Measurements from ENCODE around the gene PLEKHA8.
"Not testable (repeated sequence)": the region's sequence is repeated elsewhere in the genome, so short reads cannot be mapped to it uniquely, and the experiment has no call there.

PLEKHA8 gene

DNA sequence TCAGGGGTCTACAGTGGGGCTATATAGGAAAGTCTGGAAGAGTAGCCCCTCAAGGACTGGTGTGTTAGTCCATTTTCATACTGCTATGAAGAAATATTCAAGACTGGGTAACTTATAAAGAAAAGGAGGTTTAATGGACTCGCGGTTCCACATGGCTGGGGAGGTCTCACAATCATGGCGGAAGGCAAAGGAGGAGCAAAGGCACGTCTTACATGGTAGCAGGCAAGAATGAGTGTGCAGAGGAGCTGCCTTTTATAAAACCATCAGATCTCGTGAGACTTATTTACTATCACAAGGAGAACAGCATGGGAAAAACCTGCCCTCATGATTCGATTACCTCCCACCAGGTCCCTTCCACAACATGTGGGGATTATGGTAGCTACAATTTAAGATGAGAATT, 4.7 kb upstream of the PLEKHA8 start:
- no peak for DNase-seq (ENCODE audit: low spot score)

DNA sequence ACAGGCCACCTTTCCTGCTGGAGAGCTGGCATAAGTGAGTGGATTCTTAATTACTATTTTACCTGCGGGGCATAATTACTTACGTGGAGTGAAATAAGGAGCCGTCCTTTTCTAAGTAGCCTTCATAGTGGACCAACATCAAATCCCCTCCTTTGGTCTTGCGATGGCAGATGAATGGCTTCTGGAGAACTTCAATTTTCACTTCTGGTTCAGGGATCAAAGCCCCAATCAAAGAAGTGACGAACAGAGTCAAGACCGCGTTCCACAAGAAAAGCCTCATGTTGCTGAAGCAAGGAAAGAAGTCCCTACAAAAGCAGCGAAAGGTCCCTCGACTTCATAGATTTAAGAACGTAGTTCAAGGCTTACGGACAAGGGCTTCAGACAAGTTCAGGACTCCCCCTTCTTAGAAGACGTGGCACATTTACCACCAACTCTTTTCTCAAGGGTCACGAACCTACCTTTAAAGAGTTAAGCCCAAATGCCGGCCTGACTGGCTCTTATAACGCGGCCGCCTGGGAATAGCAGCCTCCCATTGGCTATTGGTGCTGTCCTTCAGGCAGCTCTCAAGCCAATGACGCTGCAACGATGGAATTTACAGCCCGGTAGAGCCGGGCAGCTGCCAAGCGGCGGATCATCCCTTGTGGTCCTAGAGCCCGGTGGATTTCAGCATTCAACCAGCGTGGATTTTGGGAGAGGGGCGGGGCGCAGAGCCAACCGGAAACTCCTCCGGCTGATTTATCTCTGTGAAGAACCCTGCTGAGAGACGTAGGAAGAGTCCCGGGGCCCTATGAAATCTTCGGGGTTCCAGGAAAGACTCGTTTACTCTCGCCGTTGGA, 1.8 kb upstream of the PLEKHA8 start, which contains the start of gene FKBP14:
Gene FKBP14, minus strand, starts transcription at position 474 of the 836 bp plus-strand sequence. Its CDS starts 194 bp downstream, at position 280.
- peak; percentile 94 for DNase-seq (ENCODE audit: low spot score)

DNA sequence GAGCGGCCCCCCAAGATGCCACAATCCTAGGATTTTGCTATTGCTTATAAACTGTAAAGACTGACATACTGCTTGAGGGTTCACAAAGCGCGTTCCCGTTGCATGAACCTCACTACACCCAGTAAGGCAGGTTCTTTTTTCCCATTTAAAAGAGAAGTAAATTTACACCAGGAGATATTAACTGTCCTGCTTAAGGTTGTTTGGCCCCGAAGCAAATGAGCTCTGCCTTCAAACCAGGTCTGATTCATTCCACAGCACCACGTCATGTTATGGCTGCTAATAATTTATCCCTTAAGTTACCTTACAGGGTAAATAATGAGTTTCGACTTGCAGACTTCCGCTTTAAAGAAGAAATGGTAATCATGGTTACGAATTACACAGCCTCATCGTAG, 1.2 kb upstream of the PLEKHA8 start:
- peak; percentile 27 for DNase-seq (ENCODE audit: low spot score)

DNA sequence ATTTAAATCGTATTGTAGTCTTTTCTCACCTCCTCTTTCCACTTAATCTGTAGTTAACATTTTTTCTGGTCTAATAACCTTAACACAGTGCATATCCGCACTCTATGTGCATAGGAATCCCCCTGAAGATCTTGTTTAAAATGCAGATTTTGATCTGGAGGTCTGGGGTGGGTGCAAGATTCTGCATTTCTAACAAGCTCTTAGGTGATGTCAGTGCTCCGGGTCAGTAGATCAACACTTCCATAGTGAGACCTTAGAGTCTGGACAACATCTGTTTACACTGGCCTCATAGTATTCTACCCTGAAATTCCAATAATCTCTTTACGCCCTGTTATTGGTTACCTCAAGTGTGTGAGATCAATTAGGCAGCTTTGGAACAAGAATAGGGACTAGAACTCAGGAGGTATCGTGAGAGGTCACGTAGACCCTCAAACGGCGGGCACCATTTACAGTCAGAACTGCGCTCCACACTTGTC, 434 bp upstream of the PLEKHA8 start:
- DNase-seq (ENCODE audit: low spot score), result no peak

DNA sequence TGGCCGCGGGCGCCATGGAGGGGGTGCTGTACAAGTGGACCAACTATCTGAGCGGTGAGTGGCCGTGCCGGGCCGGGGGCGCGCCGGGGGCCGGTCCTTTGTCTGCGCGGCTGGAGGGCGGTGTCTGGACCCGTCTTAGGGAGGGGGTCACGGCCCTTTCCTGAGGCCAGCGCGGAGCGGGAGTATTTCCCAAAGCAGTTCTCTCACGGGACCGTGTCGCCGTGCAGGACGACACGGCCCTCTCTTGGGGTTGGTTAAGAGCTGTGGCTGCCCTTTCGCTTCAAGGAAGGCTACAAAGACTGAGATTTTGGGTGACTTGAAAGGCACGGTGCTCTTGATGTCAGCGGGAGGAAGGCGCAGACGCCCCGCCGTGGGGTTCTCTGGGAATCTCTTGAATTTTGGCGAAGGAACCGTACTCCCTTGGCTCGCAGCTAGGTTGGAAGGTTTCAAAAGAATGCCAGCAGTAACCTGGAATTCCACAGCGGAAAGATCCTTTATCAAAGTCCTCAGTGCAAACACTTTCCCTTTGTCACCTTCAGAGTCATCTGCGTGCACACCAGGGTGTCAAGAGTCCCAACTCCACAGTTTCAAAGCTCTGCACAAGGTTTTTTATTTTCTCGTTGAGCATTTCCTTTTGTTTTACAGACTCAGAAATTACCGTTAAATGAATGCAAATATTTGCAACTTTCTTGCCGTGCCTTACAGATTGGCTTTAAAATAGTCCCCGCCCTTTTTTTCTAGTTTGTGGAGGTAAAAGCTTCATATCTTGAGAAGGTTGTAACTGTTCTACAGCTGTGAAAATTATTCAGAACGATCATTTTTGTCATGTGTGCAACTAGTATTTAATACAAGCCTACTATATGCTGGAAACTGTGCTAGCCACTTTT, 780 bp downstream of the PLEKHA8 start:
- peak; percentile 41 for DNase-seq (ENCODE audit: low spot score)

DNA sequence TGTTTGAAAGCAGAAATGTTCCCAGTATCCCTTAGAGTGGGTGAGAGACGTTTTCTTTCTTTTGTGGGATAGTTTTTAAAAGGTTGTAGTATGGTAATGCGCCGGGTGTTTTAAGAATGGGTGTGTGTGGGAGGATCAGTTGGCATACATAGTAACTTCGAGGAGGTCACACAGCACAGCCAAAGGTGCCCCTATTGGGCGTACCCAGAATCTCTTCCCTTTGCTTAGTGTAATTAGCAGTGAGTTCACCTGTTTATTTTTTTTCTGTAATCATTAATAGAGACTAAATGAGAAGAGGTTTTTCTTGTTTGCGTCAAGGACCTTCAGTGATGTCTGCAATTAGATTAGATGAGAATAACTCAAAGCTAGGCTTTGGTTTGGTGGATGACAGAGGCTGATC, 1.5 kb downstream of the PLEKHA8 start:
- peak; percentile 32 for DNase-seq (ENCODE audit: low spot score)

DNA sequence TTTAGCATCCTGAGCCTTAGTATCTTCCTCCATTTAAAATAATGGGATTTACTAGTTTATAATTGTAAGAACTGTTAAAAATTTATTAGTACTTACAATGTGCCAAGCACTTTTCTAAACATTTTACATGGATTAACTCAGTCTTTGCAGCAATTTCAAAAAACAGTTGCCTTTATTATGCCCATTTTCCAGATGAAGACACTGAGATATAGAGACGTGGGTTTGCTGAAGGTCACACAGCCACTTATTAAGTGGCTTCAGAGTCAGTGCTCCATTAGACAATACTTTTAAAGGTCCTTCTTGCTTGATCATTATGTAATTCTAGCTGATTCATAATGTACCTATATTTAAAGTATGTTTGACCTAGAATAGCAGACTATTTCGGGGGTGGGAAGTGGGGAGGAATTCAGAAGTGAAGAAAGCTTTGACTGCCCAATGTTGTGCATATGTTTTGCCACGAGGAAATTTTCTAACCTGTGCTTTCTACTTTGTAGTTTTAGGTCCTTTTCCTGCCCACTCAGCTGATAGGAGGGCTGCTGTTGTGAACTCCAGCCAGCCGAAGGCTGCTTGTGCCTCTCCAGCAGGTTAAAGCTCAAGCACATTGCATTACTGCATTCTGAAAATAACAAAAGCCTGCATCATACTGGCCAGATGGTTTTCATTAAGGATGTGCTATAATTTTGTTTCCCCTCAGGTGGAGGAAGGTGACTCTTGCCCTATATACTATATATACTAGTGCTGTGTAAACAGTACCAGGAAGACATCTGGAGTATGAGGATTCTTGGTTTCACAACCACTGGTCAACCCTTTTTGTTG, 4.3 kb downstream of the PLEKHA8 start:
- no peak for DNase-seq (ENCODE audit: low spot score)

DNA sequence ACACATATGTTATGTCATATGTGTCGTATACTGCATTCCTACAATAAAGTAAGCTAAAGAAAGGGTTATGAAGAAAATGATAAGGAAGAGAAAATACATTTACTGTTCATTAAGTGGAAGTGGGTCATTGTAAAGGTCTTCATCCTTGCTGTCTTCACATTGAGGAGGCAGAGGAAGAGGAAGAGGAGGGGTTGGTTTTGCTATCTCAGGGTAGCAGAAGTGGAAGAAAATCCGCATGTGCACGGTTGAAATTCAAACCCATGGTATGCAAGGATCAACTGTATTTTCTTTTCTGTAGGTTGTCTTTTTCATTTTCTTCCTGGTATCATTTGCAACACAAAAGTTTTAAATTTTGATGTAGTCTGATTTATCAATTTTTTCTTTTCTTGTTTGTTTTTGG, 6.3 kb downstream of the PLEKHA8 start:
- no peak for DNase-seq (ENCODE audit: low spot score)

DNA sequence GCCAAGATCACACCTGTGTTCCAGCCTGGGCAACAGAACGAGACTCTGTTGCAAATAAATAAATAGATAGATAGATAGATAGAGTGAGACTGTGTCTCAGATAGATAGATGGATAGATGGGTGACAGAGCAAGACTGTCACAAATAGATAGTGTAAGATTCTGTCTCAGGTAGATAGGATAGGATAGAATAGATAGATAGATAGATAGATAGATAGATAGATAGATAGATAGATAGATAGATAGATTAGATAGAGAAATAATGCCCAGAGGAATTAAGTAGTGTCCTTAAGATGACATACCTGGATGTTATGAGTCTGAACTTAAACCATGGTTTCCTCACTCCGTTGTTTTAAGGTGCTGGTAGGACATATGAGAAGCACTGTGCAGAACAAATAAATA, 8.0 kb downstream of the PLEKHA8 start:
- no peak for DNase-seq (ENCODE audit: low spot score)

DNA sequence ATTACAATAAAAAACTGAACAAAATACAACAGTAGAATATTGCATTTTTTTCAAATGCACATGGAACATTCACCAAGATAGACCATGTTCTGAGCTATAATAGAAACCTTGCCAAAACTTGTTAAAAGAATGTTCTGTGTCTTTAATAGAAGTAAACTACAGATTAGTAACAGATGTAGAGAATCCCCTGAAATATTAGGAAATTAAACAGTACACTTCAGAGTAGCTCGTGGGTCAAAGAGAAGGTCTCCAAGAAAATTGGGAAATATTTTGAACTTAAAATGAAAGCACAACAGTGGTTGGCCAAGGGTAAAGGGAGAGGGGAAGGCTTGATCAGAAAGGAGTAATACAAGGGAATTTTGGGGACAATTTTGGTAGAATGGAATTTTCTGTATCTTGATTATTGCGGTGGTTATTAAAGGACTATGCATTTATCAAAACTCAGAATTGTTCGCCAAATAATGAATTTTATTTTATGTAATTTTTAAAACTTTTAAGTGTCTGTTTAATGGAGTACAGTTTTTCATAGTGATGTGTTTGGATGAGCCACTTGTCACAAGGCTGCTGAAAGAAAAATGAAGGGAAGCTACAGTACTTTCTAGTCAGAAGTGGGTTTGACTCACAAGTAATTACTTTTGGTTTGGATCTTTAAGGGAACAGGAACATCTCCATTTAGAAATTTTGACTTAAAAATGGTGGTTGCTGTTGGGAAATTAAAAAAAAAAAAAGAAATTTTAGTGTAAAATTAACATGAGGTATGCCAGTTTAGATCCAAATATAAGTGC, 10.2 kb downstream of the PLEKHA8 start:
- DNase-seq (ENCODE audit: low spot score), result no peak

DNA sequence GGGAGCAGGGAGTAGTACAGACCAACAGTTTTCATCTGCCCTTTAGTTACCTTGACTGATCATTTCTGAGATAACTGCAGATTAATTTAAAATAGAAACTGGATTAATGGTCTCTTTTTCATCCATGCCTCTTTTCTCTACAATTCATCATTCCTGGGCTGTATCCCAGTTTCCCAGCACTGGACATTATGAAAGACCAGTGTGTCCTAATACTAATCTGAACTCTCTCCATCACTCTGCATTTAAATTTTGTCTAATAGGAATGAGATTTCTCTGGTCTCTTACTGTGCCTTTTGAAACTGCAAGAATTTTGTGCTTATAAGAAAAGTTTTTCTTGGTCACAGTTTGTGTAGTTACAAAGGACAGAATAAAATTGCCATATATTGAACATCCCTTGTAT, 12.7 kb downstream of the PLEKHA8 start:
- no peak for DNase-seq (ENCODE audit: low spot score)

DNA sequence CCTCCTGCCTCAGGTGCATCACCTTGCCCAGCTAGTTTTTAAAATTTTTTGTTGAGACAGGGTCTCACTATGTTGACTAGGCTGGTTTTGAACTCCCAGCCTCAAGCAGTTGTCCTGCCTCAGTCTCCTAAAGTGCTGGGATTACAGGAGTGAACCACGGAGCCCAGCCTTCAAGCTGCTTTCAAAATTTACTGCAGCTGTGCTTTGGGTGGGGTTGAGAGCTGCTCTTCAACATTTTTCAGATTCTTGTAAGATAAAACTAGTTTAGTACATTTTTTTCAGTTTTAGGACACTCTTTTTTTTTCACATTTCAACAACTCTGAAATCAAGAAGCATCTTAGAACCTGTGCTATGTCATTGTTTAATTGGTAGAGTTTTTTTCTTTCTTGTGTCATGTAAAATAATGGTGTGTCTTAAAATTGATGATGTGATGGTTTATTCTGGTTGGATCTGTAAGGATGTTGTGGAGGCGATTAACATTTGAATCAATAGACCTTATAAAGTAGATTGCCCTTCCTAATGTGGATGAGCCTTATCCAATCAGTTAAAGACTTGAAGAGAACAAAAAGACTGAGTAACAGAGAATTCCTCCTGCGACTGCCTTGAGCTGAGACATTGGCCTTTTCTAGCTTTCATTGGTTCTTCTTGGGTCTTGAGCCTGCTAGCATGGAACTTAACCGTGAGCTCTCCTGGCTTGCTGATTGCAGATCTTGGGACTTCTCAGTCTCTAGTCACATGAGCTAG, 13.5 kb downstream of the PLEKHA8 start:
- DNase-seq (ENCODE audit: low spot score), result no peak

DNA sequence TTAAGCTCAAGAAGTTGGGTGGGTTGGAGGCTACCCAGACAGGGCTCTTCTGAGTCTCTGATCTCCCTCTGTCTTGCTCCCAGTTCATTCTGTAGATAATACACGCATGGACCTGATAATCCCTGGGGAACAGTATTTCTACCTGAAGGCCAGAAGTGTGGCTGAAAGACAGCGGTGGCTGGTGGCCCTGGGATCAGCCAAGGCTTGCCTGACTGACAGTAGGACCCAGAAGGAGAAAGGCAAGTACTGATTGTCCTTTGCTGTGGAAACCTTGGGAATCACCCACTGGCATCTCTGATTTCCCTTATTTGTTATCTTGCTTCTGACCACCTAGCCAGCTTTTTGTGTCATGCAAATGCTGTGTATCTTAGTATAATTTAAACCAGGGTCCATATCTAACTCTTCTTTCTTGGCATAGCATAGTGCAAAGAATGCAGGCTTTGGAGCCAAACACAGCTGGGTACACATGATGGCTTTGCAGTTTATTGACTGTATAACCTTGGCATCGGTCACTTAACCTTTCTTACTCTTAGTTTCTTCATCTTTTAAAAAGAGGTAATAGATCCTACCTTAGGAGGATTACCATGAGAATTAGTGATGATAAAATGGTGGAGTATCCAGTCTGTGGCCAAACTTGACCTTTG, 18.0 kb downstream of the PLEKHA8 start:
- DNase-seq (ENCODE audit: low spot score), result no peak

DNA sequence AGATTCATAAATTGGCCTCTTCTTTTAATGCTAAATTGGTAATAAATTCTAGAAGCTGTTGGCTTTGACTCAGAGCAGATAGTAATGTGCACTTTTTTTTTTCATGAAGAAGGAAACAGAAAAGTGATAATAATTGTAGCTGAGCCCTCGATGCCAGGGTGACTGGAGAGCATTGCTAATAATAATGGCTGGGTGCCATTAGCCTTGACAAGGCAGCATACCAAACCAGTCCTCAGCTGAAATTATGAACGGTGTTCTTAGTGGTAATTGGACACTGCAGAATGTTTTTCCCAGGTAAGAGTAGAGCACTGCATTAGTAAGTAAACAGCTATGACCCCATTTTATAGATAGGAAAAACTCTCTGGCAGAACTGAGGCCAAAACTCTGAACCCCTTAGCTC, 18.9 kb downstream of the PLEKHA8 start:
- no peak for DNase-seq (ENCODE audit: low spot score)

DNA sequence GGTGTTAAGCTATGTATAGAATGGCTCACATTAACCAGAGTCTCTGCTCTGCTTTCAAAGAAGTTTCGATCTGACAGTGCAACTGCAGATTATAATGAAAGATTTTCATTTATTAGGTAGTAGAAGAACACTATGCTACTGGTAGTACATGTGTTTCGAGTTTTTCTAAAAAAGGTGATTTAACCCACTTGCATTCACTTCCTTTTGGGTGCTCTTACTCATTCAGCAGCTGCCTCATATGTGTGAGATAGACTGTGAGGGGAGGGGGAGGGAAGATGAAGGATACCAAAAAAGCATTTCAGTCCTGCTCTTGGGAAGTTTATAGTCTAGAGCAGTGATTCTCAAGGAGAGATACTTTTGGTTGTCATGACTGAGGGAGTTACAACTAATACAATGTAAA, 20.4 kb downstream of the PLEKHA8 start:
- DNase-seq (ENCODE audit: low spot score), result no peak

DNA sequence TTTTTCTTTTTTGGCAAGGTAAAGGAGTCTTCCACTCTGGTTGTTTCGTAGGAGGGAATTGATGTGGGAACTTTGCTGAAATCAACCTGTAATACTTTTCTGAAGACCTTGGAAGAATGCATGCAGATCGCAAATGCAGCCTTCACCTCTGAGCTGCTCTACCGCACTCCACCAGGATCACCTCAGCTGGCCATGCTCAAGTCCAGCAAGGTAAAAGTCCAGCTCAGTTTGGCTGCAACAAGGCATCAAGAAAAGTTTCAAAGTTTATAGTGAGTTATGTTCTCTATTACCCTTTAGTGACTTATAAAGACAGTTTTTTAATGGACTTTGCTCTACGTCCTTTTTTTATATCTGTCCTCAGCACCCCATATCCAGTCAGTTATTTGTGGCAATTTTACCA, 21.0 kb downstream of the PLEKHA8 start:
- no peak for DNase-seq (ENCODE audit: low spot score)

DNA sequence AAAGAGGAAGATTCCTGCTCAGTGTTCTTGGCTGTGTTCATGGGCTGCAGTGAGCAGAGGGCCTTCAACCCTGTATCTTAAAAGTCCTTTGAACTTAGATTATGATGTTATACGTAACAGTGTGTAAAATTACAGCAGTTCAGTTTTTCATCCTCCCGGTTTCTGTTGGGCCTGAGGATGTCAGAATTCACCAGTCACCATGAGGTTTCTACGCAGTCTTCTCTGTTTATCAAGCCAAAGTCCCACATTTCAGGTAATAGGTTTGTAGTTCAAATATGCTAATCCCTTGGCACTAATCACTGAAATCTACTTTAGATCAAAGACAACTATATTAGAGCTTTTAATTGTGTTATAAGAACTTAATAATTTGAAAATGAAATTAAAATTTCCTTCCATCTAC, 24.9 kb downstream of the PLEKHA8 start:
- DNase-seq (ENCODE audit: low spot score), result no peak

DNA sequence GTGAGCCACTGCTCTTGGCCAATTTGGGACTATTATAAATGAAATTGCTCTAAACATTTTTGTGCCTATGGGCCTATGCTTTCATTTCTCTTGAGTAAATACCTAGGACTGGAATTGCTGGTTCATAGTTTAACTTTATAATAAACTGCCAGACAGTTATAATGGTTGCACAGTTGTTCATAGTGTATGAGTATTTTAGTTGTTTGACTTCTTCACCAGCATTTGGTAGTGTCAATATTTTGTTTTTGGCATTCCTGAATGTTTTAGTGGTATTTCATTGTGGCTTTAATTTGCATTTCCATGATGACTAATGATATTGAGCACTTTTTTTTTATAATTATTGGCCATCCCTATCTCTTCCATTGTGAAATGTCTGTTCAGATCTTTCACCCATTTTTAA, 29.5 kb downstream of the PLEKHA8 start:
- no peak for DNase-seq (ENCODE audit: low spot score)

DNA sequence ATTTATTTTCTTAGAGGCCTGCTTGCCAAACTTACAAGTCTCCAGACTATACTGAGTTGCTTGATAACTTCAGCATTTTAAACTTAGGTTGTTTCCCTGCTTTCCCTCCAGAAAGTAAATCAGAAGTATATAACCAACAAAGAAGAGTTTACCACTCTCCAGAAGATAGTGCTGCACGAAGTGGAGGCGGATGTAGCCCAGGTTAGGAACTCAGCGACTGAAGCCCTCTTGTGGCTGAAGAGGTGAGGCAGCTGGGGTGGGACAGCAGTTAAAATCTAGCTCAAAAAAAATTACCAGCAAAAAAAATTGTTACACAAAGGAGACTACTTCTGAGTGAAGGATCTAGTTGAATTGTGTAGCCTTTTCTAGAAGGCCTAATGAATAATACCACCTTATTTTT, 33.6 kb downstream of the PLEKHA8 start:
- DNase-seq (ENCODE audit: low spot score), result not testable (repeated sequence)

DNA sequence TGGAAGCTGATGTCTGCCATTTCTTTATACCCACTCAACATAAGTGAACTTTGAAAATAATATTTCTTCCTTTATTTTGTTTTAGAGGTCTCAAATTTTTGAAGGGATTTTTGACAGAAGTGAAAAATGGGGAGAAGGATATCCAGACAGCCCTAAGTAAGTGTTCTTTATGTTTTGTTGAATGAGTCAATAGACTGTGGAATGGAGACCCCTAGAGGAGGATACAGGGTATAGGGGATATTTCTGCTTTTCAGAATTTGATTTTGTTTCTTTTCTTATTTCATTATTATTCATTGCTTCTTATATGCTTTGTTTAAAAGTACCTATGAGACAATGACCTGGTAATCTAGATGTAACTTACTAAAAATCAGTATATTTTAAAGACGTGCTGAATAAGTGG, 34.4 kb downstream of the PLEKHA8 start:
- DNase-seq (ENCODE audit: low spot score), result peak; percentile 14
